ENCODE data around the gene GSTT4.
"Not testable (repeated sequence)": the region's sequence is repeated elsewhere in the genome, so short reads cannot be mapped to it uniquely, and the experiment has no call there.

Gene GSTT4

DNA sequence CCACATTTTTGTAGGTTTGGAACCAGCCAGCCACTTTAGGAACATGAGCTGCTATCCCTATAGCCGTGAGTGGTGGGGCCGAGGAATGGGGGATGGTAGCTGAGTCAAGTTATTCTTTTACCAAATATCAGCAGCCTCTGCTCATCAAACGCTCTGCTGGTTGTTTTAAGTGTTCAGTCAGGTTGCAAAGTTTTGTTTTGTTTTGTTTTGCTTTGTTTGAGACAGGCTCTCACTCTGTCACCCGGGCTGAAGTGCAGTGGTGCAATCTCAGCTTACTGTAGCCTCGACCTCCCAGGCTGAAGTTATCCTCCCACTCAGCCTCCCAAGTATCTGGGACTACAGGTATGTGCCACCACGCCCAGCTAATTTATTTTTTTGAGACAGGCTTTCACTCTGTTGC, 20.2 kb upstream of the GSTT4 start:
- no peak for DNase-seq (ENCODE audit: low read depth in 4 of 4, low spot score in 1 of 4)

DNA sequence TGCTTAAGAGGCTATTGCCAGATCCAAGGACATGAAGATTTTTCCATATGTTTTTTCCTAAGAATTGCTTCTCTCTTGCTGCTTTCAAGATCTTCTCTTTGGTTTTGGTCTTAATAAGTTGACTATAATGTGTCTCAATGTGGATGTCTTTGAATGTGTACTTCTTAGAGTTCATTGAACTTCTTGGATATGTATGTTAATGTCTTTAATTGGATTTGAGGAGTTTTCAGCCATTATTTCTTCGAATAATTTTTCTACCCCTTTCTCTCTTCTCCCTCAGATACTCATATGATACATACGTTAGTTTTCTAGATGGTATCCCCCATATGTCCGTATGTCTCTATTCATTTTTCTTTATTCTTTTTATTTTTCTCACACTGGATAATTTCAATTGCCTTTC, 19.1 kb upstream of the GSTT4 start:
- DNase-seq (ENCODE audit: low read depth in 4 of 4, low spot score in 1 of 4): no peak

- no peak for DNase-seq (ENCODE audit: low read depth in 4 of 4, low spot score in 1 of 4)
Observed at GRCh38 chr22:24023204-24023789, 18.0 kb upstream of the GSTT4 start.

DNA sequence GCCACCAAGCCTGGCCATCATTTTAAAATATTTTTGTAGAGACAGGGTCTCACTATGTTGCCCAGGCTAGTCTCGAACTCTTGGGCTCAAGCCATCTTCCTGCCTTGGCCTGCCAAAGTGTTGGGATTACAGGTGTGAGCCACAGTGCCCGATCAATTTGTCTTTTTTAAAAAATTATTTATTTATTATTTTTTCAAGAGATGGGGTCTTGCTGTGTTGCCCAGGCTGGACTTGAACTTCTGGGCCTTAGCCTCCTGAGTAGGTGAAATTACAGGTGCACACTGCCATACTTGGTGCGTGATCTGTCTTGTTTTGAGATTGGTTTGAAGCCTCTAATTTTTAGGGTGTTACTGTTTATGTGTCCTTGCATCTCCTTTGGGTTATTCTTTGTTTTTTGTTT, 16.1 kb upstream of the GSTT4 start:
- DNase-seq (ENCODE audit: low read depth in 4 of 4, low spot score in 1 of 4): no peak

- DNase-seq (ENCODE audit: low read depth in 4 of 4, low spot score in 1 of 4): no peak
Observed at GRCh38 chr22:24016156-24016555, 10.9 kb upstream of the GSTT4 start.

- no peak for DNase-seq (ENCODE audit: low read depth in 4 of 4, low spot score in 1 of 4)
Observed at GRCh38 chr22:24011735-24012068, 6.4 kb upstream of the GSTT4 start.

- no peak for DNase-seq (ENCODE audit: low read depth in 4 of 4, low spot score in 1 of 4)
Observed at GRCh38 chr22:24010018-24010391, 4.8 kb upstream of the GSTT4 start.

DNA sequence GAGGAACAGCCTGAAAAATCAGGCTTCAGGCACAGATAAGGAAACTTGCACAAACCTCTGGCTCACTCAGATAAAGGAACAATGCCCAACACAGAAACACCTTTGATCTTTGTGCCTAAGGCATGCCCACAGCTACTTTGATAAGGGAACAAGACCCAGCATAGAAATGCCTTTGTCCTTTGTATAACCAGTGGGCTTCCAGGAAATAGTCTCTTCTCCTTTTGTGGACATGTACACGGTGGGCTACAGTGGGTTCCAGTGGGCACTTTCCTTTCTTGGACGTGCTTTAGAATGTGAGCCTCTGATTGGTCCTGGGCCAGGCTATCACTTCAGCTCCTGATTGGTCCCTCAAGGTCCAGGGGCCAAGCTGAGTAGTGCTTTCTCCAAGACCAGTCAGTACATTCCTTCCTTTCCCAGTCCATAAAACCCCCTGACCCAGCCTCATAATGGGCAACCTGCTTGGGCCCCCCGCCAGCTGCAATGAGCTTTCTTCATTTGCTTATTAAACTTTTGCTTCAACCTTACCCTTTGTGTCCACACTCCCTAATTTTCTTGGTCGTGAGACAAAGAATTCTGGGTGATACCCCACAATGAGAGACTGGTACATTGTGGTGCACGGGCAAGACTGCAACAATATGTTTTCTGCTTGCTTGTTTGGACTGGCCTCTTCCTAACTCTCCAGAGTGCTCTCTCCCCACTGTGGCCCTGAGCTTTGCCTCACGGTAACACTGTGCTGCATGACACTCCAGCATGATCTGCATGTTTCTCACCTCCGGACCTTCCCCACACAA, 4.2 kb upstream of the GSTT4 start:
- DNase-seq (ENCODE audit: low read depth in 4 of 4, low spot score in 1 of 4): no peak

- no peak for DNase-seq (ENCODE audit: low read depth in 4 of 4, low spot score in 1 of 4)
Observed at GRCh38 chr22:24008381-24009226, 3.4 kb upstream of the GSTT4 start.

- no peak for DNase-seq (ENCODE audit: low read depth in 4 of 4, low spot score in 1 of 4)
Observed at GRCh38 chr22:24008022-24008283, 2.7 kb upstream of the GSTT4 start.

GRCh38 chr22:24007253-24008021, 2.2 kb upstream of the GSTT4 start:
- no peak for DNase-seq (ENCODE audit: low read depth in 4 of 4, low spot score in 1 of 4)

DNA sequence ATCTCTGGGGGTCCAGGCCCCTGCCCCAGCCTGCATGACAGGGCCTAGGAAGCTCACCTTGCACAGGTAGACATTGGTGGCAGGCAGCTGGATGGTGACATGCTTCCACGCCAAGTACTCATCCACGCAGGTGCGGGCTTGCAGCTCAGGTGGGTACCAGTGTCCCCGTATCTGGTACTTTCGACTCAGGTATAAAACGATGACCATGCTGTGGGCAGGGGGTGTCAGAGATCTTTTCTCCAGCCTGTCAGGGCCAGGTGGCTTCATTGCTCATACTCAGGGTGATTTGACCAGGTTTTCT, 1.6 kb upstream of the GSTT4 start:
- DNase-seq (ENCODE audit: low read depth in 4 of 4, low spot score in 1 of 4): no peak

GRCh38 chr22:24006207-24006913, 1.1 kb upstream of the GSTT4 start:
- no peak for DNase-seq (ENCODE audit: low read depth in 4 of 4, low spot score in 1 of 4)

- DNase-seq (ENCODE audit: low read depth in 4 of 4, low spot score in 1 of 4): no peak
Observed at GRCh38 chr22:24003887-24004286, 1.4 kb downstream of the GSTT4 start.

DNA sequence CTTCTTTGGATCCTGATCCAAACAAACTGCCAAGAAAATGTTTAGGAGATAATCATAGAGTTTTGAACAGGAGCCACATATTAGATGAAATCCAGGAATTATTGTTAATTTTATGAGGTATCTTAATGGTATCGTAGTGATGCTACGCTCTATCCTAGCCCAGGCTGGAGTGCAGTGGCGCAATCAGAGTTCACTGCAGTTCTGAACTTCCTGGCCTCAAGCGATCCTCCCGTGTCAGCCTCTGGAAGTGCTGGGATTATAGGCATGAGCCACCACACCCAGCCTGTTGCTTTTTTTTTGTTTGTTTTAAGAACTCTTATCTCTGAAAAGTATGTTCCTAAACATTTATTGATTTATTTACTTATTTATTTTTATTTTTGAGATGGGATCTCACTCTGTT, 2.4 kb downstream of the GSTT4 start:
- DNase-seq (ENCODE audit: low read depth in 4 of 4, low spot score in 1 of 4): no peak

DNA sequence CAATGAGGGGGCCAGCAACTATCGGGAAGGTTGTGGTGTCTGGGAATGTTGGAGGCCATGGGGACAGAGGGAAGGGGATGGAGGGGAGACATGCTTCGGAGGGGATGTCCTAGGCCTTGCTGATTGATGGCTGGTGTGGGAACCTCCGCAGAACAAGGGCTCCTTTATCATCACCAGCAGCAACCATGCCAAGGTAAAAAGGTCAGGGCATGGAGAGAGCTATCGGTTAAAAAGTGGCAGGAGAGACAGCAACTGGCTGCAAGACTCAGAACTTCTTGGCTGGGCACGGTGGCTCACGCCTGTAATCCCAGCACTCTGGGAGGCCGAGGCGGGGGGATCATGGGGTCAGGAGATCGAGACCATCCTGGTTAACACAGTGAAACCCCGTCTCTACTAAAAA, 3.0 kb downstream of the GSTT4 start:
- DNase-seq (ENCODE audit: low read depth in 4 of 4, low spot score in 1 of 4): no peak

GRCh38 chr22:24001314-24001713, 3.9 kb downstream of the GSTT4 start:
- no peak for DNase-seq (ENCODE audit: low read depth in 4 of 4, low spot score in 1 of 4)

- DNase-seq (ENCODE audit: low read depth in 4 of 4, low spot score in 1 of 4): not testable (repeated sequence)
Observed at GRCh38 chr22:23999779-24000178, 5.5 kb downstream of the GSTT4 start.

GRCh38 chr22:23997092-23997491, 8.2 kb downstream of the GSTT4 start:
- no peak for DNase-seq (ENCODE audit: low read depth in 4 of 4, low spot score in 1 of 4)

GRCh38 chr22:23993581-23994177, 11.6 kb downstream of the GSTT4 start:
- DNase-seq (ENCODE audit: low read depth in 4 of 4, low spot score in 1 of 4): not testable (repeated sequence)

GRCh38 chr22:23993080-23993479, 12.2 kb downstream of the GSTT4 start:
- not testable (repeated sequence) for DNase-seq (ENCODE audit: low read depth in 4 of 4, low spot score in 1 of 4)
